GM19372 (cell line): ENCODE results near the gene GPRC6A.
"Not testable (repeated sequence)": the region's sequence is repeated elsewhere in the genome, so short reads cannot be mapped to it uniquely, and the experiment has no call there.

Experiments used
- ATAC-seq: cut with Tn5 transposase; IDR thresholded peaks from one replicate; pipeline ENCODE4 v1.9.1; 2021; ENCODE audit warnings: mild to moderate bottlenecking, low read depth, moderate library complexity; ENCODE audit not compliant: unreplicated experiment

Gene GPRC6A

GRCh38 chr6:116828983-116829382, at the start of gene GPRC6A:
Gene GPRC6A, minus strand, starts transcription at chr6:116829083. Its CDS starts 70 bp downstream, at chr6:116829013.
- ATAC-seq, result no peak

GRCh38 chr6:116877743-116878142, 48.9 kb upstream of the GPRC6A start:
- ATAC-seq, result no peak

GRCh38 chr6:116876635-116877611, 48.0 kb upstream of the GPRC6A start, which contains the start of gene RFX6:
Gene RFX6, plus strand, starts transcription at chr6:116877242. Its CDS starts 34 bp downstream, at chr6:116877276.
- no peak for ATAC-seq

- no peak for ATAC-seq
Observed at GRCh38 chr6:116876107-116876506, 47.2 kb upstream of the GPRC6A start.

GRCh38 chr6:116872771-116873170, 43.9 kb upstream of the GPRC6A start:
- ATAC-seq, result no peak

- no peak for ATAC-seq
Observed at GRCh38 chr6:116866281-116866871, 37.5 kb upstream of the GPRC6A start.

- no peak for ATAC-seq
Observed at GRCh38 chr6:116859264-116859663, 30.4 kb upstream of the GPRC6A start.

GRCh38 chr6:116858060-116858459, 29.2 kb upstream of the GPRC6A start:
- no peak for ATAC-seq

- ATAC-seq, result no peak
Observed at GRCh38 chr6:116847227-116847626, 18.3 kb upstream of the GPRC6A start.

GRCh38 chr6:116842459-116842858, 13.6 kb upstream of the GPRC6A start:
- ATAC-seq, result no peak

- no peak for ATAC-seq
Observed at GRCh38 chr6:116840091-116840490, 11.2 kb upstream of the GPRC6A start.

GRCh38 chr6:116836606-116837342, 7.9 kb upstream of the GPRC6A start:
- no peak for ATAC-seq

GRCh38 chr6:116834526-116834925, 5.6 kb upstream of the GPRC6A start:
- not testable (repeated sequence) for ATAC-seq

GRCh38 chr6:116827561-116828240, 1.2 kb downstream of the GPRC6A start:
- ATAC-seq, result no peak

GRCh38 chr6:116816336-116816735, 12.5 kb downstream of the GPRC6A start:
- not testable (repeated sequence) for ATAC-seq

GRCh38 chr6:116812051-116812650, 16.7 kb downstream of the GPRC6A start:
- no peak for ATAC-seq

GRCh38 chr6:116801971-116802370, 26.9 kb downstream of the GPRC6A start:
- ATAC-seq, result no peak

- no peak for ATAC-seq
Observed at GRCh38 chr6:116799945-116800344, 28.9 kb downstream of the GPRC6A start.

- ATAC-seq, result no peak
Observed at GRCh38 chr6:116797585-116797984, 31.3 kb downstream of the GPRC6A start.

GRCh38 chr6:116793224-116793623, 35.7 kb downstream of the GPRC6A start:
- no peak for ATAC-seq
